NCI-H1105 (cell line): Measurements from ENCODE around the gene NUP98.
A peak's percentile ranks its signal among the peaks of the same experiment; 100 is the strongest.
"Not testable (repeated sequence)": the region's sequence is repeated elsewhere in the genome, so short reads cannot be mapped to it uniquely, and the experiment has no call there.

Experiments
- DNase-seq: peaks from one replicate; lab custom pipeline; 2025; lab: John Stamatoyannopoulos, UW

NUP98 gene

DNA sequence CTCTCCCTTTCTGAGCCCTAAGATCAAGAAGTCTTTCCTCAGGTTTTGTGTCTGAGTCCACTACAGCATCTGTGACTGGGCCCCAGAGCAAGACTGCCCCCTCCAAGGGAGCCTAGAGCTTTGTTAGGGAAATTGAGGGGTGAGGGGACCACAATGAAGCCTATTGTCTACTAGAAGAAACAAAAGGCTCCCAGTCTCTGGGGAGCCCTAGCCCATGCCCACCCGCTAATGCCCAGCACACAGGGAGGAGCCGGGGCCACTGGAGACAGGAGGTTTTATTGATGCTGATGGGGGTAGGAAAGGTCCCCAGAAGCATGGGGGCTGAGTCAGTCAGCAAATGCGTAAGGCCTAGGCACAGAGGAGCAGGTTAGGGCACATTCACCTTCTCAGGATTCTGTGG, 29.4 kb upstream of the NUP98 start:
- DNase-seq: no peak

DNA sequence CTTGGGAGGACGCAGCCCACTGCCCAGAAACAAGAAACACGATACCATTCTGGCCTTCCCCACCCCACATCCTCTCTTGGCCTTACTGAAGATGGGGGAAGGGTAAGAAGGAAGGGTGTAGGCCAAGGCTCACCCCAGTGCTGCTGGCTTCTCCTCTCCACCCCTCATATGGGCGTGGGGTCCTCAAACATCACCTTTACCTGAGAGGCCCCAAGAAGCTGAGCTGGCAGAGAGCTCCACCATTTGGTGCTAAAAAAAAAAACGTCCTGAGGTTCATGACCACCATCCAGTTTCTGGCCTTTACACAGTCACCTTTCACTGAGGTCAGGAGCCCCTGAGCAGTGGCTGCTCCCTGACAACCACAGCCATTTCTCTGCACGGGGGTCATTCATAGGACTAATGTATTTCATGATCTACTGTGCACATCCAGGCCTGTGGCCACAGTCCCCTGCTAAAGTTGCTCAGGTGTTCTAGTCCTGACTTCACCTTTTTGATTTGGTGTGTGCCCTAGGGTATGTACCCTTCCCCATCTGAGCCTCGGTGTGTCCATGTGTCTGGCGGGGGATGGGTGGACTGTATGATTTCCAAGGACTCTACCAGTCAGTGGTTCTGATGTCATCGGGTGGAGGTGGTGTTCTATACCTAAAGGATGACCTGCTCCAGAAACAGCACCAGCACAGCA, 28.3 kb upstream of the NUP98 start:
- DNase-seq: no peak

DNA sequence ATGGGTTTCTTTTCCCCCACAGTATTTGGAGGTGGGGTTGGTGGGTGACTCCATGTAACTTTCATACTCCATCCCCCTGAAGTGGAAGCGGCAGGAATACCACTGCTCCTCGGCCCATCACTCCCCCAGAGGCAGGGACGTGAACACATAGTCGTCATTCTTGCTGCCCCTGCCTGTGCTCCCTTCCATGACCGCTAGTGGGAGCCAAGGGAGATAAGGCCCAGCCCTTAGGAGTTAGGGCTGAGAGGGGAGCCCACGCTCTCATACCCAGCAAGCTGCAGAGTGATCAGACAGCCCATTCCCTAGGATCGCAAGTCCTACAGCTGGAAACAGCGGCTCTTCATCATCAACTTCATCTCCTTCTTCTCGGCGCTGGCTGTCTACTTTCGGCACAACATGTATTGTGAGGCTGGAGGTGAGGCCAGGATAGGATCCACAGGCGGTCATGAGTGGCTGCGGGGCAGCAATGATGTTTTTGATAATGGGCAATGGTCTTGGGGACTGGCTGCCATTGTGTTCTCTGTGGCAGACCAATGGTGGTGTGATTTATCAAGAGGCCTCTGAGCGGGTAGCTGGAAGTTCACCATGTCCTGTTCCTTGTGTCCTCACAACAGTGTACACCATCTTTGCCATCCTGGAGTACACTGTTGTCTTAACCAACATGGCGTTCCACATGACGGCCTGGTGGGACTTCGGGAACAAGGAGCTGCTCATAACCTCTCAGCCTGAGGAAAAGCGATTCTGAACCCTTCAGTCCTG, 27.5 kb upstream of the NUP98 start:
- peak; percentile 3 for DNase-seq

DNA sequence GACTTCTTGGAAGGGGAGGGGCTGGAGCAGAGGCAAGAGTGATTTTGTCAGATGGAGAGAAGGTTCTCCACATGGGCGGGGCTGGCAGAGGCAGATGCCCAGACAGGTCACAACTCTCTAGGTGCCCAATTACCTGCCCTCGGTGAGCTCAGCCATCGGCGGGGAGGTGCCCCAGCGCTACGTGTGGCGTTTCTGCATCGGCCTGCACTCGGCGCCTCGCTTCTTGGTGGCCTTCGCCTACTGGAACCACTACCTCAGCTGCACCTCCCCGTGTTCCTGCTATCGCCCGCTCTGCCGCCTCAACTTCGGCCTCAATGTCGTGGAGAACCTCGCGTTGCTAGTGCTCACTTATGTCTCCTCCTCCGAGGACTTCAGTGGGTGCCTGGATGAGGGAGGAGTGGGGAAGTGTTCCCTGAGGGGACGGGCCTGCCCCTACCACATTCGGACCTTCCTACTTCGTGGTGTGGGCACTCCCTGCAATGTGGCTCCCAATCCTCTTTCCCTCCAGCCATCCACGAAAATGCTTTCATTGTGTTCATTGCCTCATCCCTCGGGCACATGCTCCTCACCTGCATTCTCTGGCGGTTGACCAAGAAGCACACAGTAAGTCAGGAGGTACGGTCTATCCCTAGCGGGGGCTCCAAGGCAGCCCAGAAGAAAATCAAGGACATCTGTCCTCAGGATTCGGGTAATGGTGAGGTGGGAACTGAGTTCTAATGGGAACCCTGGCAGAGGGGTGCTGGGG, 26.6 kb upstream of the NUP98 start:
- no peak for DNase-seq

DNA sequence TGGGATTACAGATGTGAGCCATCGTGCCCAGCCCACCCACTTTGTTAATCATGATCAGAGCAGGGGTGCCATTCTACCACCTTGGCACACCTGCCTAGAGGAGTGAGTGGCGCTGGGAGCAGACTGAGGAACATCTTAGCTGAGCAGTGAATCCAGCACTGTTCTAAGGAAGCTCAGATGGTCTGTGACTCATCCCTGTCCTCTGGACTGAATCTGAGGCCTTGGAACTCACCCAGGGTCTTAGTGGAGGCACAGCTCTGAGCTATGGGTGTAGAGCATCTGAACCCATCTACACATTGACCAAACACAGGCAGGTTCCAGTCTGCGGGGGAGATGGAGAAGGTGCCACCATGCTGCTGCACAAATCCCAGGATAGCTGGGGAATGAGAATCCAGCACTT, 25.9 kb upstream of the NUP98 start:
- DNase-seq: no peak

DNA sequence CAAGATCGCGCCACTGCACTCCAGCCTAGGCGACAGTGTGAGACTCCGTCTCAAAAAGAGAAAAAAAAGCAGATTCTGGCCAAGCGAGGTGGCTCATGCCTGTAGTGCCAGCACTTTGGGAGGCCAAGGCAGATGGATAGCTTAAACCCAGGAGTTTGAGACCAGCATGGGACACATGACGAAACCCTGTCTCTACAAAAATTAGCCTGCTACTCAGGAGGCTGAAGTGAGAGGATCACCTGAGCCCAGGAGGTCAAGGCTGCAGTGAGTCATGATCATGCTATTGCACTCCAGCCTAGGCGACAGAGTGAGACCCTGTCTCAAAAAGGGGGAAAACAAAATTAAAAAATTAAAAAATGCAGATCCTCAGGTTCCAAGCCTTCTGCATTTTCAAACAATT, 25.0 kb upstream of the NUP98 start:
- no peak for DNase-seq

DNA sequence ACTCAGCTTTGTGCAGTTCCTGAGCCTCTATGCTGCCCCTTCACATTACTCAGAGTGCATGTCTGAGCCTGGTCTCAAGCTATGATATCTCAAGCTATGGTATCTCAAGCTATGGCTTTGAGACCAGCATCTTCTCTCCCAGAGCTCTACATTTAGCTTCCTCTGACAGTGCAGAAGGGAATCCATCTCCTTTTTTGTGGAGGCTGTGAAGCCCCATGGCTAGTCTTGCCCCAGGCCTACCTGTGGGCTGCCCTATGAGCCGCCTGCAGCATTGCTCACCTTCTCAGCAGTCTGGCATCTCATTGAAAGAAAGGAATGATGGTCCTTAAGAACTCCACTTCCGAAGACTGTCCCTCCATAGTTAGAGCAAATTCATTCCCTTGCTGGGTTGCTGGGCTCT, 23.6 kb upstream of the NUP98 start:
- no peak for DNase-seq

DNA sequence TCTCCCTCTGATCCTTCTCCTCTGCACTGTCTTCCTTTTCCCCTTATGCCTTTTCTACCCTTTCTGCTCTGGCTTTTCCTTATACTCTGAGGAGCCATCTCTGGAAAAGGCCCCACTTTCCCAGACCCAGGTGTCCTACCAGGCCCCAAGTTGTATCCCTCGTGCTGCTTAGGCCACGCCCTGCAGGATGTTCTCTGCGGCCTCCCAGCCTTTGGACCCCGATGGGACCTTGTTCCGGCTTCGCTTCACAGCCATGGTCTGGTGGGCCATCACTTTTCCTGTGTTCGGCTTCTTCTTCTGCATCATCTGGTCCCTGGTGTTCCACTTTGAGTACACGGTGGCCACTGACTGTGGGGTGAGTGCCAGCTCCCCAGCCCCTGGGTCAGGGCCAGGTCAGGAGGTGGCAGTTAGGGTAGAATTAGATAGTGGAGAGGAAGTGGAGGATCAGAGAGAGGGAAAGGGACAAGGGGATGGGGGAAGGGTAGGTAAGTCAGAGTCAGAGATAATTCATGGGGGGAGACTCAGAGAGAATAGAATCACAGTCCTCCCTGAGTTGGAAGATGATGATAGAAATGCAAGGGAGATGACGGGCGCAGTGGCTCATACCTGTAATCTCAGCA, 19.9 kb upstream of the NUP98 start:
- no peak for DNase-seq

DNA sequence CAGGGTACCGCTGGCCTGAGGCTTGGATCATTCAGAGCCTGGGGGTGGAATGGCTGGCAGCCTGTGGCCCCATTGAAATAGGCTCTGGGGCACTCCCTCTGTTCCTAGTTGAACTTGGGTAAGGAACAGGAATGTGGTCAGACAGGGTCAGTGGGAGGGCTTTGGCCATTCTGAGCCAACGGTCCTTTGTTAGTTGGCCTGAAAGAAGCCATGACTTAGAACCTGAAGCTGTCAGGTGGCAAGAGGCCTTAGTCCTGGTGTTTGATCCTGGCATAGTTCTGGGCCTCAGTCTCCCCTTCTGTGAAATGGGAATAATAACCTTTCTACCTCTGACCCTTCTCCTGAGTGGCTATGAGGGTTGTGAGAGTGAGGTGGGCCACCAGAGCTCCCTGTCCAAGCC, 19.3 kb upstream of the NUP98 start:
- no peak for DNase-seq

DNA sequence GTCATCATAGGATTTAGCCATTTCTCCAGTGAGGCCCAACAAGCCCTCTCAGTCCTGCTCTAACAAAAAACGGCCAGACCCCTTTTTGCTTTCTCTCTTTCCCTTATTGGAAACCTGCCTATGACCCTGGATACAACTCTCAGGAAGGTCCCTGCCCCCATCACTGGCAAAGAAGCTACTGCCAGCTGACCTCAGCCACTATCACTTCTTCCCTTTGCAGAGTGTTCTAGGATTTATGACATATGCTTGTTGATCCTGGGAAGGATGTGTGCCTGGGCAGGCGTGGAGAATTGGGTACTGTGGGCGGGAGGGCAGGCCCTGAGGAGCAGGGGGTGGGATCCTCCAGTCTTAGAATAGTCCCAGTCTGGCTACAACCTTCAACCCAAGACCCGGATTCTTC, 18.5 kb upstream of the NUP98 start:
- DNase-seq: no peak

DNA sequence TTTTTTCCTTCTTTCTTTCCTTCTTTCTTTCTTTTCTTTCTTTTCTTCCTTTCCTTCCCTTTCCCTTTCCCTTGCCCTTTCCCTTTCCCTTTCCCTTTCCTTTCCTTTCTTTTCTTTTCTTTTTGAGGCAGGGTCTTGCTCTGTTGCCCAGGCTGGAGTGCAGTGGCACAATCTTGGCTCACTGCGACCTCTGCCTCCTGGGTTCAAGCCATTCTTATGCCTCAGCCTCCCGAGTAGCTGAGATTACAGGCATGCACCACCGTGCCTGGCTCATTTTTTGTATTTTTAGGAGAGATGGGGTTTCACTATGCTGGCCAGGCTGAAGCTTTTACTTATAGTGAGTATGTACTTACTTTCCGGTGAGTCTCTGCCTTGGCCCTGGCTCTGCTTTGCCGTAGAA, 17.5 kb upstream of the NUP98 start:
- DNase-seq: not testable (repeated sequence)

DNA sequence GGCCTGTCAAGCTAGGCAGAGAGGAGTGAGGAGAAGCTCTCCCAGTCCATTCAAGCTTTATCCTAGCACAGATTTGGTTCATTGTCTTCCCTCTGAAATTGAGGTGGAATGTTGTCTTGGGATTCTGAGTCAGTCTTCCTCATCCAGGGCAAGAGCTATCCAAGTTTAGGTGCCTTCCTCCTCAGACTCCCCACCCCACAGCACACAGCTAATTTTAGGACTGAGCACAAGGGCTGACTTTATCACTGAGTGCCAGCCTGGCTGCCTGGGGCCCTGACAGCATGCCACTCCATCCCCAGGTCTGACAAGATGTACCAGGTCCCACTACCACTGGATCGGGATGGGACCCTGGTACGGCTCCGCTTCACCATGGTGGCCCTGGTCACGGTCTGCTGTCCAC, 13.6 kb upstream of the NUP98 start:
- no peak for DNase-seq

DNA sequence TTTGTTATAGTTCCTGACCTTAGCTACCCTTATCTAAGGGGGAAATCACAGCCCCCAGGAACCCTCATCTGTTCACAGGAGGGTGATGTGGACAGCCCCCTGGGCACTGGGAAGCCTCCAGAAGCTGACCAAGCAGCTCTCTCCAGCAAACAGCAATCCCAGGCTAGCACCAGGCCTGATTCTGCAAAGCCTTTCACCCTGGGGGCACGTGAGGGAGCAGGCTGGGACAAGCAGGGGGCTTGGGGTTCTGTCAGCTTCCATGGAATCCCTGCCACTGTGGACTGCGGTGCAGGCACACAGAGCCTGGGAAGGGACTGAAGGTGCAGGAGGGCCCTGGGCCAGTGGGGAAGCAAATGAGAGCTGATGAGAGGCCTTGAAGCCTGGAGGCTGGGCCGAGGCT, 13.1 kb upstream of the NUP98 start:
- DNase-seq: no peak

DNA sequence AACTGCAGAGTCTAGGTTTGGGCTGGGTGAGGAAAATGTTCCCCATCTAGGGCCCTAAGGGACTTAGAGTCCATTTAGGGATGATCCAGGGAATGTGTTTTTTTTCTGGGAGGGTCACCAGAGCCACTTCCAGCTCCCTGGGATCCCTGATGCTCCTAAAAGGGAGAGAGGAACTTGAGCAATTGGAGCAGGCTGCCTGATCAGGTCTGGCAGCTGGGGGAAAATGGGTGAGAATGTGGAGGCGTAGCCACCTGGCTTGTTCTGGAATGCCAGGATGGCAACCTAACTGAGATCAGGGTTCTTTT, 12.2 kb upstream of the NUP98 start:
- DNase-seq: no peak

DNA sequence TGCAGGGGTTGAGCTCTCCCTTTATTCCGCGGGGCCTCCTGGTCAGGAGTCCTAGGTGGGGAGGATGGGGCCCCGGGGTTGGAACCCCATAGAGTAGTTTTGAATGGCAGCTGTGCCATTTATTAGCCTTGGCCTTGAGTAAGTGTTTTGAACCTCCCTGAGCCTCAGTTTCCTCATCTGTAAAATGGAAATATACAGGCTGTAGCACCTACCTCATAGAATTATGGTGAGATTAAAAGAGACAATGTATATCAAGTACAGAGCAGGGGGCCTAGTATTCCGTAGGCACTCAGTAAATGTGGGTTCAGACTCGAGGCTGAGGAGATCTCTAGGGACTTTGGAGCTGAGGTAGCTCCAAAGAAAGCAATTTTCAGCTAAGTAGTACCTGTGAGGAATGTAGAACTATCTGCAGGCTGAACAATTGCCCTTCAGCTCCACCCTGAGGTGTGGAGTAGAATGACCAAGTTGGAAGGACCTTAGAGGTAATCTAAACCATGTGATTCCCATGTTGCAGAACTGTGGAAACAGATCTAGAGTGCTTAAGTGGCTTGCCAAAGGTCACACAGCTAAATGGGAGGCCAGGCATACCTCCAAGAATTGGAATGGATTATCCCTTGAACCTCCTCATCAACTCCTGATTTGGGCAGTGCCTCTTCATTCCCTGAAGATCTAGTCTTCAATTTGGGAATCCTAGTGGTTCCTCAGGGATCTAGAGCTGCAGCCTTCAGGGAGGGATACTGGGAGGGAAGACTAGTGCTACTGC, 11.7 kb upstream of the NUP98 start:
- DNase-seq: no peak

DNA sequence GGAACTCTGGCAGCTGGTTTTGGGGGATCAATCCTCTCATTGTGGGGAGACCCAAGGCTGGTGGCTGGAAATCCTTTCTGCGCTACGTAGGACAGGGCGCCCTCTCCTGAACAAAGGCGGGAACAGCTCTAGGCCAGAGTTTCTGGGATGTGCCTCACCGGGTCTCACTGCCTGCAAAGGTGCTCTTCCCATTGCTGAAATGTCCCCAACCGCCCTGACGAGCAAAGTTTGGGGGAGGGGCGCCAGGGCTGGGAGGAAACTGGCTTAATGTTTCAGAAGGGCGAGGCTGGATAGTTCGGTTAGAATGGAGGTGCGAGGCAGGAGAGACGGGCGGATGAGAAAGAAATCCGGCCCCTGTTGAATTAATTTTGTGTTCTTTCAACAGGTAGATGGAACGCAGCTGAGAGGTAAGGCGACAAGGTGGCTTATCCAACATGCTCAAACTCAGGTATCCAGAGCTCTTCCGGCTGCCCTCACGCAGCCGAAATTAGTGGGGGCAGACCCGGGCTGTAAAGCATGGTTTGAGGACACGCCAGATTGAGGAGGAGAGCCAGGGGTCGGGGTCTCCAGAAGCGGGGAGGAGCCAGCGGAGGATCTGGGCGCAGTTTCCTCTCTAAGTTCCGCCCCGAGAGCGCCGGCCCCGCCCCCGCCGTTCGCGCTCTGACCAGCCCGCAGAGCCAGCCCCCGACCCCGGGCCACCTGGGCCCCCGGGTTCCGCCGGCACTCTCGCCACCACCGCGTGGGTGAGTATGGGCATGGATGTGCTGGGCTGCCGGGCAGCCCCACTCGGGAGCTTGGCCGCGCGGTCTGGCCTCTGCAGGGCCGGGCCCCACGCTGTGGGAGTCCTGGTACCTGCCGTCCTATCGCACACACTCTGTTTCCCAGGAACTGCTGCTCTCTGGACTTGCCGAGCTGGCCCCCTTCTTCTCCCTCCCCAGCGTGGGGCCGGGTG, 10.8 kb upstream of the NUP98 start, which contains the start of gene PGAP2:
TSS of gene PGAP2 (plus strand) at position 652 of the 952 bp plus-strand sequence. CDS start 2,700 bp downstream, outside the sequence.
- peak; percentile 74 for DNase-seq

DNA sequence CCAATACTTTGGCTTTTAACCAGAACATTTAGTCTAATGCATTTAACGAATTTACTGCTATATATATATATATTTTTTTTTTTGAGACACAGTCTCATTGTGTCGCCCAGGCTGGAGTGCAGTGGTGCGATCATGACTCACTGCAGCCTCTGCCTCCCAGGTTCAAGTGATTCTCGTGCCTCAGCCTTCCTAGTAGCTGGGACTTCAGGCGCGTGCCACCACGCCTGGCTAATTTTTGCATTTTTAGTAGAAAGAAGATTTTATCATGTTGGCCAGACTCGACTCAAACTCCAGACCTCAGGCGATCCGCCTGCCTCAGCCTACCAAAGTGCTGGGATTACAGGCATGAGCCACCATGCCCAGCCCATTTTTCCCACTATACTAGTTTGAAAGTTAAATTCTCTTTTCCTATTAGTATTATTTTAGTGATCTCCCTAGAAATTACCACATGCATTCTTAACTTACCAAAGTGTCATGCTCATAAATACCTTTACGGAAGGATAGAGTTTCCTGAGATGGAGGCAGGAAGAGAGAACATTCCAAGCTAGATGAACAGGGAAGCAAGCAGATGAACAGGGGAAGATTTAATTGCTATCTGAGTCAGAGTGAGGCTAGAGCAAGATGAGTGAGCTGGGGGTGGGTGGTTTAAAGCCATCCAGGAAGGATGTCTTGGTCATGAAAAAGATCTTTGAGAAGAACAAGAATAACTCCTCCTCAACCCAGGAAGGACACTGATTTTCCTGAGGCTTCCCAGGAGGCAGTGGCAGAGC, 6.6 kb upstream of the NUP98 start:
- no peak for DNase-seq

DNA sequence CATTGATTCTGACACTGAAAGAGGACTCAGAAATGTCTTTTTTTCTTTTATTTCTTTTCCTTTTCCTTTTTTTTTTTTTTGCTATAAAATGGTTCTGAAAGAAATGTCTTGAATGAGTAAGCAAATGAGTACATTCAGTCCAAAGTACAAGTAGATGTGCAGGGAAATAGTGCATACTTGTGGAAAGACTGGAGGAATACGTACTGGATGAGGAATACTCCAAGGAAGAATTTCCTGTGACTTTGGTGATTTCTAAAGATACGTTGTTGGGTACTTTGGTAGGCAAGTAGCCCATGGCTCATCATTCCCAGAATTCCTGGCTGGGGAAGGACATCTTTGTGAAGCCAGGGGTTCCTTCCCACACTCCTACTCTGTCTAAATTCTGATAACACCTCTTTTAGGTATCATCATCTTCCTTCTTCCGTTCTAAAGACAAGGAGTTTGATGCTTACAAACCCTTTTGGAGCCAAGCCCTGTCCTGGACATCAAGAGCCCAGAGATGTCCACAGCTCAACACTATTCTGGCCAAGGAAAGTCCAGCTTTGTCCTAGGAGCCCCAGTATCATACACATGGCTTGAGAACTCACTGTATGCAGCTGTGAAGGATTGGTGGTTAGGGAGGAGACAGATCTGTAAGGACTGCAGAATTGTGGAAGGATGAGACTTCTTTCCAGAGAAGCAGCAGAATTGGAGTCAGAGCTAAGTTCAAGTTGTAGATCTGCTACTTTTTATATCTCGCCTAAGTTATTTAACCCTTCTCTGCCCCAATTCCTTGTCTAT, 4.8 kb upstream of the NUP98 start:
- DNase-seq: no peak

DNA sequence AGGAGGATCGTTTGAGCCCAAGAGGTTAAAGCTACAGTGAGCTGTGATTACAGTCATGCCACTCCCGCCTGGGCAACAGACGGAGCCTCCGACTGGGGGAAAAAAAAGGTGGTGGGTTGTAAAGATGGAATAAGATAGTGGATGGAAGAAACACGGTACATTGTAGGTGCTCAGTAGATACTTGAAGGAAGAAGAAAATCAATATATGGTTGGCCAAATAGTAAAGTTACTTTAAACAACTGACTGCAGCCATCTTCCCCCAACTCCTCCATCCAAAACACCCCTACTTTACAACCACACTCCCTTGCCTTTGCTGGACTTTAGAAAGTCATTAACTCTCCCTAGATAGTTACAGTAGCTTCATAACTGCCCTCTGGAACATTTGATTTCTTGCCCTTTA, 2.5 kb upstream of the NUP98 start:
- DNase-seq: no peak
